GM23338 (cell line): ENCODE results near the gene SRPX2. TPM values are rescaled to one million over a fixed set of nuclear protein-coding genes. Genes with fewer than 3 reads are reported as not detected.

Experiments
- CREB1 ChIP-seq: fragments of 250-450 bp; sonication (Bioruptor Pico); IDR thresholded peaks from 2 replicates; pipeline ENCODE4 v1.5.0; 2020; ENCODE audit warnings: low read depth, mild to moderate bottlenecking, moderate library complexity
- EZH2 ChIP-seq: fragments of 200-600 bp; sonication (generic); IDR thresholded peaks from one replicate; pipeline ENCODE4 v1.8.0; 2017; ENCODE audit warnings: antibody characterized with exemption, mild to moderate bottlenecking, low read depth; ENCODE audit not compliant: unreplicated experiment
- EZH2phosphoT487 ChIP-seq: fragments of 200-600 bp; sonication (generic); IDR thresholded peaks from one replicate; pipeline ENCODE4 v1.8.1; 2018; ENCODE audit warnings: antibody characterized with exemption; ENCODE audit not compliant: unreplicated experiment
- NANOG ChIP-seq: IDR thresholded peaks from 2 replicates; pipeline ENCODE4 v1.6.1; 2016; ENCODE audit warnings: antibody characterized with exemption, borderline replicate concordance
- STAT1 ChIP-seq: IDR thresholded peaks from one replicate; pipeline ENCODE4 v1.6.1; 2016; ENCODE audit warnings: antibody characterized with exemption; ENCODE audit not compliant: unreplicated experiment
- ZNF114 ChIP-seq: fragments of 250-450 bp; sonication (Bioruptor Pico); IDR thresholded peaks from 2 replicates; pipeline ENCODE4 v1.5.0; 2020; ENCODE audit warnings: mild to moderate bottlenecking, moderate library complexity
- ZNF331 ChIP-seq: fragments of 250-450 bp; sonication (Bioruptor Pico); IDR thresholded peaks from 2 replicates; pipeline ENCODE4 v1.5.0; 2020; ENCODE audit warnings: low read depth, mild to moderate bottlenecking, moderate library complexity
- polyA plus RNA-seq: library from polyadenylated mRNA; unstranded; fragments of >200 nt; fragmentation: Nextera tagmentation; extraction: Ambion mirVana; gene quantifications from 2 replicates; pipeline ENCODE4 v1.2.1, GENCODE V29; 2016
- total RNA-seq: library from RNA; depleted of rRNA; stranded (reverse); fragments of >200 nt; shearing (Covaris generic); gene quantifications from 2 replicates; pipeline ENCODE4 v1.2.3, GENCODE V29; 2014
- TF ChIP-seq, protein P1 (sequence below): fragments of 250-450 bp; sonication (Bioruptor Pico); IDR thresholded peaks from 2 replicates; pipeline ENCODE4 v1.5.0; 2020; ENCODE audit warnings: mild to moderate bottlenecking, moderate library complexity
- TF ChIP-seq, protein P2 (sequence below), 2 experiments: fragments of 200-600 bp in 1 of 2; sonication (generic) in 1 of 2; conservative IDR thresholded peaks; 2 replicates each; pipeline versions ENCODE4 v1.5.1 to v1.6.1; 2016 to 2017; ENCODE audit warnings: antibody characterized with exemption in 2 of 2, low read depth in 2 of 2, mild to moderate bottlenecking in 2 of 2, moderate library complexity in 1 of 2

SRPX2 gene
- total and polyA plus RNA-seq, 2 experiments from 2014 or later = not detected

DNA sequence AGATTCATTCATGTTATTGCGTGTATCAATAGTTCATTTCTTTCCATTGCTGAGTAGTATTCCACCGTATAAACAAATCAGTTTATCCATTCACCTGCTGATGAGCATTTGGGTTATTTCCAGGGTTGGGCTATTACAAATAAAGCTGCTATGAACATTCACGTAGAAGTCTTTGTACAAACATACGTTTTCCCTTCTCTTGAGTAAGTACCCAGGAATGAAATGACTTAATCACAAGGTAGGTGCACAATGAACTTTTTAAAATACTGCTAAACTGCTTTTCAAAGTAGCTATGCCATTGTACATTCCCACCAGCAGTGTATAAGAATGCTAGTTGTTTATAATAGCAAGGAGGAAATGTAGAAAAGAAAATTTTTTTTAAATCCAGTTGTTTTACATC lies 52.0 kb downstream of the SRPX2 start (continued):
- TF ChIP-seq, protein P1, sequence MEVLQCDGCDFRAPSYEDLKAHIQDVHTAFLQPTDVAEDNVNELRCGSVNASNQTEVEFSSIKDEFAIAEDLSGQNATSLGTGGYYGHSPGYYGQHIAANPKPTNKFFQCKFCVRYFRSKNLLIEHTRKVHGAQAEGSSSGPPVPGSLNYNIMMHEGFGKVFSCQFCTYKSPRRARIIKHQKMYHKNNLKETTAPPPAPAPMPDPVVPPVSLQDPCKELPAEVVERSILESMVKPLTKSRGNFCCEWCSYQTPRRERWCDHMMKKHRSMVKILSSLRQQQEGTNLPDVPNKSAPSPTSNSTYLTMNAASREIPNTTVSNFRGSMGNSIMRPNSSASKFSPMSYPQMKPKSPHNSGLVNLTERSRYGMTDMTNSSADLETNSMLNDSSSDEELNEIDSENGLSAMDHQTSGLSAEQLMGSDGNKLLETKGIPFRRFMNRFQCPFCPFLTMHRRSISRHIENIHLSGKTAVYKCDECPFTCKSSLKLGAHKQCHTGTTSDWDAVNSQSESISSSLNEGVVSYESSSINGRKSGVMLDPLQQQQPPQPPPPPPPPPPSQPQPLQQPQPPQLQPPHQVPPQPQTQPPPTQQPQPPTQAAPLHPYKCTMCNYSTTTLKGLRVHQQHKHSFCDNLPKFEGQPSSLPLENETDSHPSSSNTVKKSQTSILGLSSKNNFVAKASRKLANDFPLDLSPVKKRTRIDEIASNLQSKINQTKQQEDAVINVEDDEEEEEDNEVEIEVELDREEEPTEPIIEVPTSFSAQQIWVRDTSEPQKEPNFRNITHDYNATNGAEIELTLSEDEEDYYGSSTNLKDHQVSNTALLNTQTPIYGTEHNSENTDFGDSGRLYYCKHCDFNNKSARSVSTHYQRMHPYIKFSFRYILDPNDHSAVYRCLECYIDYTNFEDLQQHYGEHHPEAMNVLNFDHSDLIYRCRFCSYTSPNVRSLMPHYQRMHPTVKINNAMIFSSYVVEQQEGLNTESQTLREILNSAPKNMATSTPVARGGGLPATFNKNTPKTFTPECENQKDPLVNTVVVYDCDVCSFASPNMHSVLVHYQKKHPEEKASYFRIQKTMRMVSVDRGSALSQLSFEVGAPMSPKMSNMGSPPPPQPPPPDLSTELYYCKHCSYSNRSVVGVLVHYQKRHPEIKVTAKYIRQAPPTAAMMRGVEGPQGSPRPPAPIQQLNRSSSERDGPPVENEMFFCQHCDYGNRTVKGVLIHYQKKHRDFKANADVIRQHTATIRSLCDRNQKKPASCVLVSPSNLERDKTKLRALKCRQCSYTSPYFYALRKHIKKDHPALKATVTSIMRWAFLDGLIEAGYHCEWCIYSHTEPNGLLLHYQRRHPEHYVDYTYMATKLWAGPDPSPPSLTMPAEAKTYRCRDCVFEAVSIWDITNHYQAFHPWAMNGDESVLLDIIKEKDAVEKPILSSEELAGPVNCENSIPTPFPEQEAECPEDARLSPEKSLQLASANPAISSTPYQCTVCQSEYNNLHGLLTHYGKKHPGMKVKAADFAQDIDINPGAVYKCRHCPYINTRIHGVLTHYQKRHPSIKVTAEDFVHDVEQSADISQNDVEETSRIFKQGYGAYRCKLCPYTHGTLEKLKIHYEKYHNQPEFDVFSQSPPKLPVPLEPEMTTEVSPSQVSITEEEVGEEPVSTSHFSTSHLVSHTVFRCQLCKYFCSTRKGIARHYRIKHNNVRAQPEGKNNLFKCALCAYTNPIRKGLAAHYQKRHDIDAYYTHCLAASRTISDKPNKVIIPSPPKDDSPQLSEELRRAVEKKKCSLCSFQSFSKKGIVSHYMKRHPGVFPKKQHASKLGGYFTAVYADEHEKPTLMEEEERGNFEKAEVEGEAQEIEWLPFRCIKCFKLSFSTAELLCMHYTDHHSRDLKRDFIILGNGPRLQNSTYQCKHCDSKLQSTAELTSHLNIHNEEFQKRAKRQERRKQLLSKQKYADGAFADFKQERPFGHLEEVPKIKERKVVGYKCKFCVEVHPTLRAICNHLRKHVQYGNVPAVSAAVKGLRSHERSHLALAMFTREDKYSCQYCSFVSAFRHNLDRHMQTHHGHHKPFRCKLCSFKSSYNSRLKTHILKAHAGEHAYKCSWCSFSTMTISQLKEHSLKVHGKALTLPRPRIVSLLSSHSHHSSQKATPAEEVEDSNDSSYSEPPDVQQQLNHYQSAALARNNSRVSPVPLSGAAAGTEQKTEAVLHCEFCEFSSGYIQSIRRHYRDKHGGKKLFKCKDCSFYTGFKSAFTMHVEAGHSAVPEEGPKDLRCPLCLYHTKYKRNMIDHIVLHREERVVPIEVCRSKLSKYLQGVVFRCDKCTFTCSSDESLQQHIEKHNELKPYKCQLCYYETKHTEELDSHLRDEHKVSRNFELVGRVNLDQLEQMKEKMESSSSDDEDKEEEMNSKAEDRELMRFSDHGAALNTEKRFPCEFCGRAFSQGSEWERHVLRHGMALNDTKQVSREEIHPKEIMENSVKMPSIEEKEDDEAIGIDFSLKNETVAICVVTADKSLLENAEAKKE = no peak
- no peak for TF ChIP-seq ZNF331 (CRISPR knock-in tag)
- TF ChIP-seq NANOG = no peak
- no peak for TF ChIP-seq STAT1
- no peak for TF ChIP-seq EZH2phosphoT487
- no peak for TF ChIP-seq EZH2
- TF ChIP-seq, protein P2, sequence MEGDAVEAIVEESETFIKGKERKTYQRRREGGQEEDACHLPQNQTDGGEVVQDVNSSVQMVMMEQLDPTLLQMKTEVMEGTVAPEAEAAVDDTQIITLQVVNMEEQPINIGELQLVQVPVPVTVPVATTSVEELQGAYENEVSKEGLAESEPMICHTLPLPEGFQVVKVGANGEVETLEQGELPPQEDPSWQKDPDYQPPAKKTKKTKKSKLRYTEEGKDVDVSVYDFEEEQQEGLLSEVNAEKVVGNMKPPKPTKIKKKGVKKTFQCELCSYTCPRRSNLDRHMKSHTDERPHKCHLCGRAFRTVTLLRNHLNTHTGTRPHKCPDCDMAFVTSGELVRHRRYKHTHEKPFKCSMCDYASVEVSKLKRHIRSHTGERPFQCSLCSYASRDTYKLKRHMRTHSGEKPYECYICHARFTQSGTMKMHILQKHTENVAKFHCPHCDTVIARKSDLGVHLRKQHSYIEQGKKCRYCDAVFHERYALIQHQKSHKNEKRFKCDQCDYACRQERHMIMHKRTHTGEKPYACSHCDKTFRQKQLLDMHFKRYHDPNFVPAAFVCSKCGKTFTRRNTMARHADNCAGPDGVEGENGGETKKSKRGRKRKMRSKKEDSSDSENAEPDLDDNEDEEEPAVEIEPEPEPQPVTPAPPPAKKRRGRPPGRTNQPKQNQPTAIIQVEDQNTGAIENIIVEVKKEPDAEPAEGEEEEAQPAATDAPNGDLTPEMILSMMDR (conservative IDR thresholded peaks at IDR 0.05; ENCODE audit: low read depth in 2 of 2) = no peak
- no peak for TF ChIP-seq ZNF114
- no peak for TF ChIP-seq CREB1 (CRISPR knock-in tag)
